OCI-LY1 (cell line): ENCODE results near the gene ORAI3.

Experiments
- CTCF ChIP-seq: fragments of 200-600 bp; sonication (generic), shearing (Covaris generic); IDR thresholded peaks from 2 replicates; pipeline ENCODE4 v1.5.1; 2017; ENCODE audit warnings: mild to moderate bottlenecking, antibody characterized with exemption, low read length, moderate library complexity, mixed read lengths
- EZH2 ChIP-seq: fragments of 200-600 bp; sonication (generic), shearing (Covaris generic); IDR thresholded peaks from 2 replicates; pipeline ENCODE4 v1.8.0; 2017; ENCODE audit warnings: borderline replicate concordance, mixed run types, mild to moderate bottlenecking, antibody characterized with exemption, low read length, moderate library complexity, mixed read lengths

- TF ChIP-seq CTCF = no peak
- TF ChIP-seq EZH2 = no peak
Measured at GRCh38 chr16:31002250-31002700, 53.4 kb downstream of the ORAI3 start.
